ENCODE measurements around the gene CUL3.

CUL3 gene

GRCh38 chr2:224472137-224472536 lies 113.0 kb downstream of the CUL3 start:
- no peak for DNase-seq (ENCODE audit: low spot score)

GRCh38 chr2:224469374-224469964 lies 115.7 kb downstream of the CUL3 start:
- DNase-seq (ENCODE audit: low spot score) = no peak

GRCh38 chr2:224466304-224466895 lies 118.8 kb downstream of the CUL3 start:
- no peak for DNase-seq (ENCODE audit: low spot score)

- DNase-seq (ENCODE audit: low spot score) = no peak
Measured at GRCh38 chr2:224461391-224461790, 123.8 kb downstream of the CUL3 start.

- DNase-seq (ENCODE audit: low spot score) = no peak
Measured at GRCh38 chr2:224457408-224458096, 127.6 kb downstream of the CUL3 start.

GRCh38 chr2:224453892-224454291 lies 131.3 kb downstream of the CUL3 start:
- no peak for DNase-seq (ENCODE audit: low spot score)

GRCh38 chr2:224449212-224450147 lies 135.7 kb downstream of the CUL3 start:
- peak; percentile 51 for DNase-seq (ENCODE audit: low spot score)

- DNase-seq (ENCODE audit: low spot score) = no peak
Measured at GRCh38 chr2:224448236-224448635, 136.9 kb downstream of the CUL3 start.

- DNase-seq (ENCODE audit: low spot score) = no peak
Measured at GRCh38 chr2:224444783-224445182, 140.4 kb downstream of the CUL3 start.

GRCh38 chr2:224444021-224444420 lies 141.1 kb downstream of the CUL3 start:
- DNase-seq (ENCODE audit: low spot score) = no peak

- DNase-seq (ENCODE audit: low spot score) = peak; percentile 52
Measured at GRCh38 chr2:224442071-224442967, 142.8 kb downstream of the CUL3 start.

GRCh38 chr2:224440988-224441387 lies 144.2 kb downstream of the CUL3 start:
- no peak for DNase-seq (ENCODE audit: low spot score)

- DNase-seq (ENCODE audit: low spot score) = no peak
Measured at GRCh38 chr2:224438726-224439125, 146.4 kb downstream of the CUL3 start.

- DNase-seq (ENCODE audit: low spot score) = no peak
Measured at GRCh38 chr2:224436634-224437033, 148.5 kb downstream of the CUL3 start.

GRCh38 chr2:224434618-224435017 lies 150.5 kb downstream of the CUL3 start:
- DNase-seq (ENCODE audit: low spot score) = no peak

GRCh38 chr2:224433442-224433841 lies 151.7 kb downstream of the CUL3 start:
- DNase-seq (ENCODE audit: low spot score) = no peak

GRCh38 chr2:224432003-224432579 lies 153.1 kb downstream of the CUL3 start:
- no peak for DNase-seq (ENCODE audit: low spot score)

- no peak for DNase-seq (ENCODE audit: low spot score)
Measured at GRCh38 chr2:224429441-224429810, 155.7 kb downstream of the CUL3 start.

GRCh38 chr2:224428787-224429440 lies 156.2 kb downstream of the CUL3 start:
- no peak for DNase-seq (ENCODE audit: low spot score)

GRCh38 chr2:224427471-224427870 lies 157.7 kb downstream of the CUL3 start:
- DNase-seq (ENCODE audit: low spot score) = no peak

GRCh38 chr2:224426656-224427055 lies 158.5 kb downstream of the CUL3 start:
- DNase-seq (ENCODE audit: low spot score) = no peak
